ENCODE data around the gene CRB2. TPM values are rescaled to one million over a fixed set of nuclear protein-coding genes. Genes with fewer than 3 reads are reported as not detected.

The CRB2 gene
- total RNA-seq, 1 donor: not detected

GRCh38 chr9:123349691-123350480 lies 6.1 kb upstream of the CRB2 start:
- H3K9me3 ChIP-seq (ENCODE audit: low read depth, low read length): no peaks in the 10 kb centered on the region

GRCh38 chr9:123350590-123351310 lies 5.2 kb upstream of the CRB2 start:
- H3K27me3 ChIP-seq (ENCODE audit: insufficient read depth, low read length): no peaks in the 10 kb centered on the region
- peaks cover 4% of the 10 kb centered on the region for H3K4me1 ChIP-seq (ENCODE audit: insufficient read depth, low read length)
- H3K4me3 ChIP-seq (ENCODE audit: low read length): no peak overlapping the region
- H3K9me3 ChIP-seq (ENCODE audit: low read depth, low read length): no peaks in the 10 kb centered on the region

More at GRCh38 chr9:123349691-123350480, 6.1 kb upstream of the CRB2 start:
- Histone ChIP-seq H3K4me1 (ENCODE audit: insufficient read depth, low read length) (peaks cover 4% of the 10 kb centered on the region), H3K27me3 (ENCODE audit: insufficient read depth, low read length) (no peaks in the 10 kb centered on the region), H3K4me3 (ENCODE audit: low read length) (no peak overlapping the region)

GRCh38 chr9:123353041-123353440 lies 3.0 kb upstream of the CRB2 start:
- no peak overlapping the region for H3K4me3 ChIP-seq (ENCODE audit: low read length)
- peaks cover 4% of the 10 kb centered on the region for H3K4me1 ChIP-seq (ENCODE audit: insufficient read depth, low read length)
- H3K27me3 ChIP-seq (ENCODE audit: insufficient read depth, low read length): no peaks in the 10 kb centered on the region
- H3K9me3 ChIP-seq (ENCODE audit: low read depth, low read length): no peaks in the 10 kb centered on the region

GRCh38 chr9:123353984-123354591 lies 1.9 kb upstream of the CRB2 start:
- Histone ChIP-seq H3K4me1 (ENCODE audit: insufficient read depth, low read length) (peaks cover 9% of the 10 kb centered on the region), H3K4me3 (ENCODE audit: low read length) (no peak overlapping the region), H3K27me3 (ENCODE audit: insufficient read depth, low read length) (no peaks in the 10 kb centered on the region), H3K9me3 (ENCODE audit: low read depth, low read length) (no peaks in the 10 kb centered on the region)

- no peak overlapping the region for H3K4me3 ChIP-seq (ENCODE audit: low read length)
- H3K4me1 ChIP-seq (ENCODE audit: insufficient read depth, low read length): peaks cover 9% of the 10 kb centered on the region
- H3K9me3 ChIP-seq (ENCODE audit: low read depth, low read length): no peaks in the 10 kb centered on the region
- H3K27me3 ChIP-seq (ENCODE audit: insufficient read depth, low read length): no peaks in the 10 kb centered on the region
These were observed 1.0 kb upstream of the CRB2 start for GRCh38 chr9:123354806-123355508.

- Histone ChIP-seq H3K4me1 (ENCODE audit: insufficient read depth, low read length) (peaks cover 9% of the 10 kb centered on the region), H3K27me3 (ENCODE audit: insufficient read depth, low read length) (no peaks in the 10 kb centered on the region), H3K4me3 (ENCODE audit: low read length) (no peak overlapping the region), H3K9me3 (ENCODE audit: low read depth, low read length) (no peaks in the 10 kb centered on the region)
These were observed 1.1 kb downstream of the CRB2 start for GRCh38 chr9:123356851-123357742.

GRCh38 chr9:123357743-123358059 lies 1.7 kb downstream of the CRB2 start:
- Histone ChIP-seq H3K27me3 (ENCODE audit: insufficient read depth, low read length) (no peaks in the 10 kb centered on the region), H3K9me3 (ENCODE audit: low read depth, low read length) (no peaks in the 10 kb centered on the region), H3K4me1 (ENCODE audit: insufficient read depth, low read length) (peaks cover 9% of the 10 kb centered on the region), H3K4me3 (ENCODE audit: low read length) (no peak overlapping the region)

- H3K4me1 ChIP-seq (ENCODE audit: insufficient read depth, low read length): peaks cover 9% of the 10 kb centered on the region
- H3K9me3 ChIP-seq (ENCODE audit: low read depth, low read length): no peaks in the 10 kb centered on the region
- no peak overlapping the region for H3K4me3 ChIP-seq (ENCODE audit: low read length)
- H3K27me3 ChIP-seq (ENCODE audit: insufficient read depth, low read length): no peaks in the 10 kb centered on the region
These were observed 2.3 kb downstream of the CRB2 start for GRCh38 chr9:123358181-123358905.

GRCh38 chr9:123359106-123359505 lies 3.1 kb downstream of the CRB2 start:
- H3K4me3 ChIP-seq (ENCODE audit: low read length): no peak overlapping the region
- no peaks in the 10 kb centered on the region for H3K9me3 ChIP-seq (ENCODE audit: low read depth, low read length)
- peaks cover 4% of the 10 kb centered on the region for H3K4me1 ChIP-seq (ENCODE audit: insufficient read depth, low read length)
- no peaks in the 10 kb centered on the region for H3K27me3 ChIP-seq (ENCODE audit: insufficient read depth, low read length)

GRCh38 chr9:123359546-123359945 lies 3.5 kb downstream of the CRB2 start:
- H3K9me3 ChIP-seq (ENCODE audit: low read depth, low read length): no peaks in the 10 kb centered on the region
- no peak overlapping the region for H3K4me3 ChIP-seq (ENCODE audit: low read length)
- H3K4me1 ChIP-seq (ENCODE audit: insufficient read depth, low read length): peaks cover 4% of the 10 kb centered on the region
- no peaks in the 10 kb centered on the region for H3K27me3 ChIP-seq (ENCODE audit: insufficient read depth, low read length)

GRCh38 chr9:123360161-123361085 lies 4.4 kb downstream of the CRB2 start:
- no peaks in the 10 kb centered on the region for H3K27me3 ChIP-seq (ENCODE audit: insufficient read depth, low read length)
- no peak overlapping the region for H3K4me3 ChIP-seq (ENCODE audit: low read length)
- H3K4me1 ChIP-seq (ENCODE audit: insufficient read depth, low read length): peaks cover 4% of the 10 kb centered on the region

GRCh38 chr9:123361086-123361730 lies 5.2 kb downstream of the CRB2 start:
- peaks cover 4% of the 10 kb centered on the region for H3K4me1 ChIP-seq (ENCODE audit: insufficient read depth, low read length)
- no peaks in the 10 kb centered on the region for H3K9me3 ChIP-seq (ENCODE audit: low read depth, low read length)
- H3K27me3 ChIP-seq (ENCODE audit: insufficient read depth, low read length): no peaks in the 10 kb centered on the region
- no peak overlapping the region for H3K4me3 ChIP-seq (ENCODE audit: low read length)

More at GRCh38 chr9:123360161-123361085, 4.4 kb downstream of the CRB2 start:
- H3K9me3 ChIP-seq (ENCODE audit: low read depth, low read length): no peaks in the 10 kb centered on the region
